IPS-18c (cell line): ENCODE data around the gene SOS1.
"Not testable (repeated sequence)": the region's sequence is repeated elsewhere in the genome, so short reads cannot be mapped to it uniquely, and the experiment has no call there.

Experiments
- H3K4me3 ChIP-seq: 2 replicates; pipeline ENCODE4 v1.7.0; 2013; ENCODE audit warnings: low read depth, mild to moderate bottlenecking, low read length, moderate library complexity; ENCODE audit not compliant: insufficient read depth
- H3K9me3 ChIP-seq: one replicate; pipeline ENCODE4 v1.6.1; 2013; ENCODE audit warnings: mild to moderate bottlenecking, low read length, moderate library complexity; ENCODE audit not compliant: control insufficient read depth, insufficient read depth

Gene SOS1

GRCh38 chr2:39141334-39142271, 20.8 kb upstream of the SOS1 start:
- H3K4me3 ChIP-seq, result no peak overlapping the region

GRCh38 chr2:39140948-39141333, 20.1 kb upstream of the SOS1 start:
- H3K9me3 ChIP-seq, H3K4me3 ChIP-seq: not testable (repeated sequence)

More at GRCh38 chr2:39141334-39142271, 20.8 kb upstream of the SOS1 start:
- H3K9me3 ChIP-seq, result no peaks in the 10 kb centered on the region

- Histone ChIP-seq H3K9me3 (no peaks in the 10 kb centered on the region), H3K4me3 (no peak overlapping the region)
These were observed 19.5 kb upstream of the SOS1 start for GRCh38 chr2:39140322-39140847.

GRCh38 chr2:39139511-39140237, 18.8 kb upstream of the SOS1 start:
- no peak overlapping the region for H3K4me3 ChIP-seq
- no peaks in the 10 kb centered on the region for H3K9me3 ChIP-seq

- H3K4me3 ChIP-seq, result no peak overlapping the region
- no peaks in the 10 kb centered on the region for H3K9me3 ChIP-seq
These were observed 18.0 kb upstream of the SOS1 start for GRCh38 chr2:39138837-39139211.

- not testable (repeated sequence) for H3K9me3 ChIP-seq, H3K4me3 ChIP-seq
These were observed 17.5 kb upstream of the SOS1 start for GRCh38 chr2:39138187-39138836.

- Histone ChIP-seq H3K9me3 (no peaks in the 10 kb centered on the region), H3K4me3 (no peak overlapping the region)
These were observed 15.9 kb upstream of the SOS1 start for GRCh38 chr2:39136799-39137198.

GRCh38 chr2:39135690-39136259, 14.9 kb upstream of the SOS1 start:
- Histone ChIP-seq H3K9me3 (no peaks in the 10 kb centered on the region), H3K4me3 (no peak overlapping the region)

- Histone ChIP-seq H3K9me3 (no peaks in the 10 kb centered on the region), H3K4me3 (no peak overlapping the region)
These were observed 12.5 kb upstream of the SOS1 start for GRCh38 chr2:39133215-39133851.

GRCh38 chr2:39128919-39129391, 8.1 kb upstream of the SOS1 start:
- H3K9me3 ChIP-seq, result peaks cover 2% of the 10 kb centered on the region
- no peak overlapping the region for H3K4me3 ChIP-seq

- Histone ChIP-seq H3K9me3 (peaks cover 2% of the 10 kb centered on the region), H3K4me3 (no peak overlapping the region)
These were observed 7.1 kb upstream of the SOS1 start for GRCh38 chr2:39127973-39128372.

GRCh38 chr2:39124746-39125057, 3.9 kb upstream of the SOS1 start:
- Histone ChIP-seq H3K9me3 (peaks cover 2% of the 10 kb centered on the region), H3K4me3 (peak overlapping the region; percentile 82)

GRCh38 chr2:39124000-39124745, 3.3 kb upstream of the SOS1 start:
- Histone ChIP-seq H3K4me3 (peak overlapping the region; percentile 82), H3K9me3 (peaks cover 2% of the 10 kb centered on the region)

GRCh38 chr2:39123436-39123999, 2.7 kb upstream of the SOS1 start:
- H3K4me3 ChIP-seq, result peak overlapping the region; percentile 82

GRCh38 chr2:39121523-39122063, 742 bp upstream of the SOS1 start:
- peak overlapping the region; percentile 87; the same call in 1 of the 2 replicates for H3K4me3 ChIP-seq
- H3K9me3 ChIP-seq, result peaks cover 2% of the 10 kb centered on the region

More at GRCh38 chr2:39123436-39123999, 2.7 kb upstream of the SOS1 start:
- H3K9me3 ChIP-seq, result peaks cover 2% of the 10 kb centered on the region

GRCh38 chr2:39120521-39120770, 405 bp downstream of the SOS1 start:
- Histone ChIP-seq H3K4me3 (peak overlapping the region; percentile 87), H3K9me3 (peaks cover 2% of the 10 kb centered on the region)
